HG02759 (cell line): ENCODE measurements around the gene C4orf51.
"Not testable (repeated sequence)": the region's sequence is repeated elsewhere in the genome, so short reads cannot be mapped to it uniquely, and the experiment has no call there.

Experiments
- ATAC-seq: cut with Tn5 transposase; IDR thresholded peaks from one replicate; pipeline ENCODE4 v1.9.1; 2021; ENCODE audit warnings: mild to moderate bottlenecking, moderate library complexity; ENCODE audit not compliant: unreplicated experiment

The C4orf51 gene

DNA sequence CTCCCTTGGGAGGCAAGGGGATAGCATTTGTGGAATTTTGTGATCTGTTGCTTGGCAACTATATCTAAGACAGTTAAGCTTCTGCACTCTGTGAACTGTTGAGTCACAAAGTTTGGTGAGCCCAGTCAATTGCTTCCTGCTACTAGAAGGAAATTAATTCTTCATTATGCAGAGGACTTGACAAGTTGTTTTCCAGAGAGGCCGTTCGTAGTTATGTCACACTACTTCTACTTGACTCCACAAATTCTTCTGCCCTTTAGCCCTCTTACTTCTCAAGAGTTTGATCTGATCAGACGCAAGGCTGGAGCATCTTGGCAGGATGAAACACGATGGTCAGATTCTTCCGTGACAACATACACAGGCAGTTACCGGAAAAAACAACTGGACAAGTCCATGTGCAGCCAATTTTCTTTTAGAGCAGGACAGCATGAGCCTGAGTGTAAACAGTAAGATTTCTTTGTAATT is at the start of gene C4orf51:
Gene C4orf51, plus strand, starts transcription at position 156 of the 465 bp plus-strand sequence. Its CDS starts 58 bp downstream, at position 214.
- ATAC-seq = no peak

DNA sequence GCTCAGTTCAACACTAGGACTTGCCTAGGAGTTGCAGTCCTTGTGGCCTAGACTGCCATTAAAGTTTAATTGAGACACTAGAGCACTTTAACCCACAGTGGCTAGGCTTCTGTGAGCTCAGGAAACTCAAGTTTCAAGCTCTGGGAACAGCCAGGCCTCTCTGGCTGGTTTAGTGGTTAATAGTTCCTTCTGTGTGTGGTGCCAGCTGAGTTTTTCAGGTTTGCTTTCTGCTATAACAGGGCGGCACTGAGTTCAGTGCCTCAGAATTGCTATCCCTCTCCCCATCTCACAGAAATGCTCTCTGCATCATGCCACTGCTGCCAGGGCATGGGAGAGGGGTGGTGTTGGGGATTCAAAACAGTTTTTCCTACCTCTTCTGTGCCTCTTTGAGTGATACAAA is 44.8 kb upstream of the C4orf51 start:
- ATAC-seq = no peak

GRCh38 chr4:145635630-145636029 is 44.3 kb upstream of the C4orf51 start:
- ATAC-seq = no peak

DNA sequence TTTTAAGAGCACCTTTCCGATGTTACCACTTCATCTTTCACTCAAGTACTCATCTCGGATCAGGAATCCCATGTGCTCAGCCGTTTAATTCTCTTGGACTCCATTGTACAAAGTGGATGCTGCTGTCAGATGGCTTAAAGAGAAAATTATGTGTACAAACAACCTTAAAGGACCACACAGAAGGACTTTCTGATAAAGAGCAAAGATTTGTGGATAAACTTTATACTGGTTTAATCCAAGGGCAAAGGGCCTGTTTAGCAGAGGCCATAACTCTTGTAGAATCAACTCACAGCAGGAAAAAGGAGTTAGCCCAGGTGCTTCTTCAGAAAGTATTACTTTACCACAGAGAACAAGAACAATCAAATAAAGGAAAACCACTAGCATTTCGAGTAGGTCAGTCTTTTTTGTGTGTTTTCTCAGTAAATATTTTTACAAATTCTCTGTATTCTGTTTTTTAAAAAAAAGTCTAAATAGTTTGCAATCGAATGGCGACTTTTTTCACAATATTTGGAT is 40.7 kb upstream of the C4orf51 start:
- ATAC-seq = no peak

GRCh38 chr4:145640236-145640635 is 39.7 kb upstream of the C4orf51 start:
- ATAC-seq = not testable (repeated sequence)

DNA sequence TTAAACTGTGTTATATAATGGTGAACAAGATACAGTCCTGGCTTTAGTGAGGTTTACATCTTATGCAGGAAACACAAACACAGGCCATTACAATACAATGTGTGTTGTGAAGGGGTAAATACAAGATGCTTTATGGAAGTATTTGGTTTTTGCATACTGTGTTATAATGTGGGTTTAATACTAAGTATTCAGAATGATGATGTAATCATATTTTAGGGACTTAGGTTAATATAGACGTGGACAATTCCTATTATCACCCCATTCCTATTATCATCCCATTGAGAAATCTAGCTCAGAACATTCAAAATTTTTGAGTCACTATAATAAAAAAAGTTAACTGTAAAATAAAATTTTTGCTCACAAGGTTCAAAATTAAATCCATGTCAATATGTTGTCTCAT is 36.7 kb upstream of the C4orf51 start:
- no peak for ATAC-seq

GRCh38 chr4:145644699-145645098 is 35.2 kb upstream of the C4orf51 start:
- no peak for ATAC-seq

GRCh38 chr4:145656156-145656555 is 23.8 kb upstream of the C4orf51 start:
- ATAC-seq = no peak

- ATAC-seq = no peak
Observed at GRCh38 chr4:145660064-145660463, 19.9 kb upstream of the C4orf51 start.

- ATAC-seq = no peak
Observed at GRCh38 chr4:145663194-145663593, 16.8 kb upstream of the C4orf51 start.

DNA sequence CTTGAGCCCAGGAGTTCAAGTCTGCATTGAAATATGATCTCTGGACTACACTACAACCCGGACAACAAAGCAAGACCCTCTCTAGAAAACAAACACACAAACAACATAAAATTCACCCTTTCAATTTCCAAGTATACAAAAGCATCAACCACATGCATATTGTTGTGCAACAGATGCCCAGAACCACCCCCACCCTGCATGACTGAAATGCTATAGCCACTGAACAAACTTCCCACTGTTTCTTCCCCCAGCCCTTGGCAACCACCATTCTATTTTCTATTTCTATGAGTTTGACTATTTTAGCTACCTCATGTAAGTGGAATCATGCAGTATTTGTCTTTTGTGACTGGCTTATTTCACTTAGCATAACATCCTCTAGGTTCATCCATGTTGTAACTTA is 14.2 kb upstream of the C4orf51 start:
- no peak for ATAC-seq

GRCh38 chr4:145670422-145670821 is 9.5 kb upstream of the C4orf51 start:
- ATAC-seq = no peak

- no peak for ATAC-seq
Observed at GRCh38 chr4:145679520-145679919, 426 bp upstream of the C4orf51 start.

GRCh38 chr4:145680902-145681301 is 956 bp downstream of the C4orf51 start:
- ATAC-seq = no peak

GRCh38 chr4:145681518-145681917 is 1.6 kb downstream of the C4orf51 start:
- ATAC-seq = no peak

DNA sequence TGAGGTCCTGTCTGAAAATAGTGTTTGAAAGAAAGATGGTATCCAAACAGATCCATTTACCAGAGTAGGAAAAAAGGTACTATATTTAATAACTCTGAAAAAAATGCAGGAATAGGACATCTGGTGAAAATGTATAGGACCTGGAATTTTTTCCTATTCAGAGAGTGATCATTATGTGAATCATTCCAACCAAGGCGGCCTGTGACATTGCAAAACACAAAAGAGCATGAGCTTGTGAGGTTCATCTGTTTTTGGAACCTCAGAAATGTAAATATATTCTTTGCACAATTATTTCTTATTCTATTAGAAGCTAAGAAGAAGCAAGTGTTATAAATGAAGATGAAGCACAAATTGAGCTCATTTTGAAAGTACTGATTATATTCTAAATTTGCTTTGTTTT is 2.0 kb downstream of the C4orf51 start:
- no peak for ATAC-seq

DNA sequence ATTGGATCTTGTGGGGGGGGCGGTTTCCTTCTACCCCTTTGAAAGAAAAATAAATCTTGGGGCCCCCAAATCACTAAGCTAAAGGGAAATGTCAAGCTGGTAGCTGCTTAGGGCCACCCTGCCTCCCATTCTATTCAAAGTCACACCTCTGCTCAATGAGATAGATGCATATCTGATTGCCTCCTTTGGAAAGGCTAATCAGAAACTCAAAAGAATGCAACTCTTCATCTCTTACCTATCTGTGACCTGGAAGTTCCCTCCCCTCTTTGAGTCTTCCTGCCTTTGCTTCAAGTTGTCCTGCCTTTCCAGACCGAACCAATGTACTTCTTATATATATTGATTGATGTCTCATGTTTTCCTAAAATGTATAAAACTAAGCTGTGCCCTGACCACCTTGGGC is 7.0 kb downstream of the C4orf51 start:
- no peak for ATAC-seq

DNA sequence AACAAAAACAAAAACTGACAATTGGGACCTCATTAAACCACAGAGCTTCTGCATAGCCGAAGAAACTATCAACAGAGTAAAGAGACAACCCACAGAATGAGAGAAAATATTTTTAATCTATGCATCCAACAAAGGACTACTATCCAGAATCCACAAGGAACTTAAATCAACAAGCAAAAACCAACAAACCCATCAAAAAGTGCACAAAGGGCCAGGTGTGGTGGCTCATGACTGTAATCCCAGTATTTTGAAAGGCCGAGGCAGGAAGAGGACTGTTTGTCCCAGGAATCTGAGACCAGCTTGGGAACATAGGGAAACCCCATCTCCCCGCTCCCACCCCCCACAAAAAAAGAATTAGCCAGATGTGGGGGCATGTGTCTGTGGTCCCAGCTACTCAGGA is 10.7 kb downstream of the C4orf51 start:
- no peak for ATAC-seq

- not testable (repeated sequence) for ATAC-seq
Observed at GRCh38 chr4:145691416-145691815, 11.5 kb downstream of the C4orf51 start.

DNA sequence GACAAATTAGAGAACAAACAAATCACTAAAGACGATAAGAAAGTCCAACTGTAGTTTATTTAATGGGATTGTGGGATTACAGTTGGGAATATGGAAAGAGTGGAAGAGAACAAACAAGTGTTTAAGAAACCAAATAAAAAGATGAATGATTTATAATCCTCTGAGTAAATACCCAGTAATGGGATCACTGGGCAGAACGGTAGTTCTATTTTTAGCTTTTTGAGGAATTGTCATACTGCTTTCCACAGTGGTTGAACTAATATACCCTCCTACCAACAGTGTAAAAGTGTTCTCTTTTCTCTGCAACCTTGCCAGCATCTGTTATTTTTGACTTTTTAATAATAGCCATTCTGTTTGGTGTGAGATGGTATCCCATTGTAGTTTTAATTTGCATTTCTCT is 15.0 kb downstream of the C4orf51 start:
- ATAC-seq = no peak

DNA sequence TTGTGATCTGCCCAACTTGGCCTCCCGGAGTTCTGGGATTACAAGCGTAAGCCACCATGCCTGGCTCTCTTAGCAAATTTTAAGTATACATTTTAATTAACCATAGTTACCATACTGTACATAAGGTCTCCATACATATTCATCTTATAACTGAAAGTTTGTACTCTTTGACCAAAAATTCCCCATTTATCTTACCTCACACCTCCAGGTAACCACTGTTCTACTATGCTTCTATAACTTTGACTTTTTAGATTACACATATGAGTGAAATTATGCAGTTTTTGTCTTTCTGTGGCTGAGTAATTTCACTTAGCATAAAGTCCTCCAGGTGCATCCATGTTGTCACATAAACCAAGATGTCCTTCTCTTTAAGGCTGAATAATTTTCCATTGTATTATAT is 17.4 kb downstream of the C4orf51 start:
- ATAC-seq = no peak

- ATAC-seq = no peak
Observed at GRCh38 chr4:145698507-145698906, 18.6 kb downstream of the C4orf51 start.

GRCh38 chr4:145703850-145704497 is 24.0 kb downstream of the C4orf51 start:
- no peak for ATAC-seq
